Right ventricle myocardium superior (tissue), 1 donor: Measurements from ENCODE around the gene DERL2. TPM values are rescaled to one million over a fixed set of nuclear protein-coding genes. Genes with fewer than 3 reads are reported as not detected.

Experiments
- ATAC-seq: fragments of 200-7000 bp; cut with Tn5 transposase; one replicate; pipeline ENCODE4 v1.9.1; 2020; ENCODE audit warnings: mild to moderate bottlenecking; ENCODE audit not compliant: poor library complexity
- DNase-seq: peaks from one replicate; pipeline ENCODE4 v3.0.0-alpha.2; 2020
- intact Hi-C: fragments of 100-400 bp; cut with DNase I; formaldehyde crosslinking; loops from one replicate; pipeline ENCODE4 v1.11.2; 2022
- long read RNA-seq: library from polyadenylated mRNA; unstranded; transcript quantifications from one replicate; pipeline ENCODE4 v2.0.0, GENCODE V29; 2021
- total RNA-seq: library from RNA; stranded (reverse); fragmentation: NEBNext Ultra II Directional; extraction: Animal tissue kit (Norgen Biotek cat#: 25700); gene quantifications from one replicate; pipeline ENCODE4 v1.2.1, GENCODE V29; 2021
- donor health status: DM: no; HTN: yes; CAD: no; lungs with severe emphysema.

DERL2 gene
- 24.7 TPM for total RNA-seq
- long read RNA-seq, full-length matches to known transcripts, result 9 of 18 reads
- long read RNA-seq, partial matches to known transcripts, result 1 of 18 reads
- long read RNA-seq, other reads (novel, unspliced or antisense), result 8 of 18 reads

- intact Hi-C loops, result no loop called here
- ATAC-seq (peak; percentile 6), DNase-seq (no peak)
These were observed at the start of gene DERL2 for GRCh38 chr17:5485270-5486205. DERL2 (minus strand) TSS chr17:5486178; CDS start chr17:5486161, 17 bp downstream.

DNA sequence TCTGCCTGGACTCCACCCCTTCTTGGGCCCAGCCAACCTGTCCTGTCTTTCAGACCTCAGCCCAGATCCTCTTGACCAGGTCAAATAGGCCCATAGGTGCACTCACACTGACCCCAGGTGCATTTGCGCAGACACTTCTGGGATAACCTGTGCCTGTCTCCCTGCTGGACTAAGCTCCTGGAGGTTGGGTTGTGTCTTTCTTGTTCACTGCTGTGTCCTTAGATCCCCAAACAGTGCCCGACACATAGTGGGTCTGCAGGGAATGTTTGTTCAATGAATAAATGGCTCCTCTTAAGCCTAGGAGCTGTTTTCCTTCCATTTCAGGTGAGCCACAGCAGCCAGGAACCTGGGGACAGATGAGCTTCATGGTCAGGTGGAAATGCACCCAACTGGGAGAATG lies 49.5 kb upstream of the DERL2 start:
- DNase-seq (no peak), ATAC-seq (no peak)
- intact Hi-C loops, result no loop called here

- no peak for ATAC-seq
- intact Hi-C loops, result no loop called here
- no peak for DNase-seq
These were observed 47.7 kb upstream of the DERL2 start for GRCh38 chr17:5533486-5534315.

- intact Hi-C loops, result no loop called here
- DNase-seq (no peak), ATAC-seq (no peak)
These were observed 46.6 kb upstream of the DERL2 start for GRCh38 chr17:5532581-5532980.

- ATAC-seq, result no peak
- intact Hi-C loops, result no loop called here
- no peak for DNase-seq
These were observed 45.1 kb upstream of the DERL2 start for GRCh38 chr17:5531085-5531418.

GRCh38 chr17:5530265-5531084 lies 44.5 kb upstream of the DERL2 start:
- ATAC-seq, result no peak
- intact Hi-C loops, result no loop called here
- no peak for DNase-seq

DNA sequence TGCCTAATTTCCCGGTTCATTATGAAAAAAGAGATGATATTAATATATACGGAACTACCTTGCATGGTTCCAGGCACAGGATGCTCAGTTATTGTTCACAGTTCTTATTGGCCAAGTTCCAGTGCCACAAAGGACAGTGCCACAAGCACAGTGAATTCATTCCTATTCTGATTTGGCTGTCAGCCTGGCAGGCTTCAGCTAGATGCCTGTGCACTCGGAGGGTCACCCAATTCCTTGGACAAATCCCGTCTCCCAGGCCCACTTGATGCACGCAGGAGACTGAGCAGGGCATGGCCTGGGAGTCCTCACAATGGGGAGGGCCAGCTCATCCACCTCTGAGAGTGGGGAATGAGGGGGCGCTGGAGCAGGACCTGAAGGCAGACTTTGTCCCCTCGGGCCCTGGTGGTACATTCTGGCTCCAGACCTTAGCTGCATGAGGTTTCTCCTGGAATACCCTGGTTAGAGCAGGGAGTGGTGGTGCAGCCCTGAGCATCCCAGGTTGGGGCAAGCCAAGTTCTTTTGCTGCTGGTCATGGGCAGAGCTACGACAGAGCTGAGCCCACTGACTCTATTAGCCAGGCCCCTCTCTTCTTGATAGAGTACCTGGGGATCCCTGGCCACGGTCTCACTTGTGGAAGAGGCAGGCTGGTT lies 41.7 kb upstream of the DERL2 start:
- intact Hi-C loops, result no loop called here
- ATAC-seq (no peak), DNase-seq (no peak)

GRCh38 chr17:5526821-5527598 lies 41.0 kb upstream of the DERL2 start:
- DNase-seq (peak; percentile 73), ATAC-seq (peak; percentile 83)
- intact Hi-C loops, result no loop called here

DNA sequence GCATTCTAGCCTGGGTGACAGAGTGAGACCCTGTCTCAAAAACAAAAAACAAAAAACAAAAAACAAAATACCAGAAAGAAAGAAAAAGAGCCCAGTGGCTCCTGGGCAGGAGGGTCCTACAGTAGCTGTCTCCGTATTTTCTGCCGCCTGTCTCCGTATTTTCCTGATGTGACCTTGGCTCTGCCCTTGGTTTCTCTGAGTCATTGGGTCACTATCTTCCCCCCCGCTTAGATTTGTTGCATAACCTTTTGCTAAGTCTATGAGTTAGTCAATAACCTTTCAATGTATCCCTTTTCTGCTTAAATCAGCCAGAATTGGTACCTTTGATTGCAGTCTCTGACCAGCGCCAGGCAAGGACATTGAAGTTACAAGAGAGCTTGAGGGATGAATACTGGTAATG lies 37.3 kb upstream of the DERL2 start:
- intact Hi-C loops, result no loop called here
- DNase-seq, result no peak
- ATAC-seq, result no peak

DNA sequence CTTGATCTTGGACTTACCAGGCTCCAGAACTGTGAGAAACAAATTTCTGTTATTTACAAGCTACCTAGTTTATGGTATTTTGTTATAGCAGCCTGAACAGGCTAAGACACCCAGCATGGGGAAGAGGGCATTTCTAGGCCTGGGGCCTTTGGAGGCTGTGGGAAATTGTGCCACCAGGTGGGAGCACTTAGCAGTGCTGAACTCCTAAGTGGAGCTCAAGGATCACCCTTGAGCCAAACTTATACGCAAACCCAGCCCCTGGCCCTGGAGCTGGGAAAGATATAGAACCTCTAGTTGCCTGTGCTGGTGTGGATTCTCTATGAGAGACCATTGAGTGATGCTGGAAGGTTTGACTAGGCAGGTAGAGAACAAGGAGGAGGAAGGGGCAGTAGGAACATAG lies 36.5 kb upstream of the DERL2 start:
- no peak for ATAC-seq
- DNase-seq, result no peak
- intact Hi-C loops, result no loop called here

- DNase-seq (no peak), ATAC-seq (no peak)
- intact Hi-C loops, result no loop called here
These were observed 30.2 kb upstream of the DERL2 start for GRCh38 chr17:5516060-5516792.

- ATAC-seq (no peak), DNase-seq (no peak)
- intact Hi-C loops, result no loop called here
These were observed 29.0 kb upstream of the DERL2 start for GRCh38 chr17:5514976-5515375.

- ATAC-seq, result no peak
- intact Hi-C loops, result no loop called here
- no peak for DNase-seq
These were observed 27.6 kb upstream of the DERL2 start for GRCh38 chr17:5513628-5514027.

DNA sequence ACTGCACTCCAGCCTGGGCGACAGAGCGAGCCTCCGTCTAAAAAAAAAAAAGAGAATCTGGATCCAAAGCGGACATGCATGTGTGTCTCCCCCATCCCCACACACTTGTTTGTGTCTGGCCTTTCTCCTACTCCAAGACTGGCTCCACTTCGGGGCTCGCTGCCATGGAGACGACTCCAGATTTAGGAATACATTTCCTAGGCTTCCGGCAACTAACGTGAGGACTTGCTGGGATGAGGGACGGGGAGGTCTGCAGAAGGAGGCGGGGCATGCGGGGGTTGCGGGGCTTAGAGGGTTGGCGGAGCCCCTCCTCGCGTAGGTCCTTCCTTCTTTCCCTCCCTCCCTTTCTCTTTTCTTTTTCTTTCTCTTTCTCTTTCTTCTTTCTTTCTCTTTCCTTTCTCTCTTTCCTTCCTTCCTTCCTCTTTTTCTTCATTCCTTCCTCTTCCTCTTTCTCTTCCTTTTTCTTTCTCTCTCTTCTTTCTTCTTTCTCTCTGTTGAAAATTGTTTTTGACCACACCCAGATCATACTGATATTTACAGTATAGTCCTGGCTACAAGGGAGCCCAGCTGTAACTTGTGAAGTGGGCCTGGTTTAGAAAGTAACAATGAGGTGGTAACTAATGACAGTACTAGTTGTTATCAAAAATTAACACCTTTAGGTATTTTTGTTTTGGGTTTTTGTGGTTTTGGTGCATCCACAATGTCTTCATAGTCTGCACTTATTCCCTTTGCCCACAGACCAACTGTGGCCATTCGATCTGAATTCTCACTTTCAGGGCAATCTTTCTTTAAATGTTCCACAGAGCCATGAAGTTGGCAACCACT lies 25.6 kb upstream of the DERL2 start:
- intact Hi-C loops, result no loop called here
- DNase-seq (no peak), ATAC-seq (no peak)

- intact Hi-C loops, result no loop called here
- no peak for DNase-seq
- ATAC-seq, result no peak
These were observed 24.8 kb upstream of the DERL2 start for GRCh38 chr17:5510771-5511170.

DNA sequence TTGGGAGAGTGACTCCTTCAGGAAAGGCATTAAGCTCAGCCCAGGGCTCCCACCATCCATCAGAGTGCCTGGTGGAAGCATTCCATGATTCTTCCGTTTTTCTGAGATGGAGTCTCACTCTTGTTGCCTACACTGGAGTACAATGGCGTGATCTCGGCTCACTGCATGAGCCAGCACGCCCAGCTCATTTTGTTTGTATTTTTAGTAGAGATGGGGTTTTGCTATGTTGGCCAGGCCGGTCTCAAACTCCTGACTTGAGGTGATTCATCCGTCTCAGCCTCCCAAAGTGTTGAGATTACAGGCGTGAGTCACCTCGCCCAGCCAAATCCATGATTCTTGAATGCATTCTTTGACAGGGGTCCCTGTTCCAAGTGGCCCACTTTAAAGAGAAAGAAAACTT lies 23.5 kb upstream of the DERL2 start:
- intact Hi-C loops, result no loop called here

More for the DNA sequence above, 23.5 kb upstream of the DERL2 start:
- ATAC-seq (no peak), DNase-seq (no peak)
